Myocyte (in vitro differentiated cells): Measurements from ENCODE around the gene SEMA6D. TPM values are rescaled to one million over a fixed set of nuclear protein-coding genes. Genes with fewer than 3 reads are reported as not detected.

ENCODE experiments used
- DNase-seq: peaks from one replicate; pipeline ENCODE4 v3.0.0-alpha.2; 2012; ENCODE audit warnings: low read depth
- polyA plus RNA-seq: library from polyadenylated mRNA; unstranded; fragments of >200 nt; gene quantifications from one replicate; pipeline ENCODE4 v1.2.1, GENCODE V29; 2012; ENCODE audit warnings: missing spikeins
- total RNA-seq: library from RNA; depleted of rRNA; stranded (reverse); fragments of >200 nt; gene quantifications from 2 replicates; pipeline ENCODE4 v1.2.3, GENCODE V29; 2014

SEMA6D gene, protein sequence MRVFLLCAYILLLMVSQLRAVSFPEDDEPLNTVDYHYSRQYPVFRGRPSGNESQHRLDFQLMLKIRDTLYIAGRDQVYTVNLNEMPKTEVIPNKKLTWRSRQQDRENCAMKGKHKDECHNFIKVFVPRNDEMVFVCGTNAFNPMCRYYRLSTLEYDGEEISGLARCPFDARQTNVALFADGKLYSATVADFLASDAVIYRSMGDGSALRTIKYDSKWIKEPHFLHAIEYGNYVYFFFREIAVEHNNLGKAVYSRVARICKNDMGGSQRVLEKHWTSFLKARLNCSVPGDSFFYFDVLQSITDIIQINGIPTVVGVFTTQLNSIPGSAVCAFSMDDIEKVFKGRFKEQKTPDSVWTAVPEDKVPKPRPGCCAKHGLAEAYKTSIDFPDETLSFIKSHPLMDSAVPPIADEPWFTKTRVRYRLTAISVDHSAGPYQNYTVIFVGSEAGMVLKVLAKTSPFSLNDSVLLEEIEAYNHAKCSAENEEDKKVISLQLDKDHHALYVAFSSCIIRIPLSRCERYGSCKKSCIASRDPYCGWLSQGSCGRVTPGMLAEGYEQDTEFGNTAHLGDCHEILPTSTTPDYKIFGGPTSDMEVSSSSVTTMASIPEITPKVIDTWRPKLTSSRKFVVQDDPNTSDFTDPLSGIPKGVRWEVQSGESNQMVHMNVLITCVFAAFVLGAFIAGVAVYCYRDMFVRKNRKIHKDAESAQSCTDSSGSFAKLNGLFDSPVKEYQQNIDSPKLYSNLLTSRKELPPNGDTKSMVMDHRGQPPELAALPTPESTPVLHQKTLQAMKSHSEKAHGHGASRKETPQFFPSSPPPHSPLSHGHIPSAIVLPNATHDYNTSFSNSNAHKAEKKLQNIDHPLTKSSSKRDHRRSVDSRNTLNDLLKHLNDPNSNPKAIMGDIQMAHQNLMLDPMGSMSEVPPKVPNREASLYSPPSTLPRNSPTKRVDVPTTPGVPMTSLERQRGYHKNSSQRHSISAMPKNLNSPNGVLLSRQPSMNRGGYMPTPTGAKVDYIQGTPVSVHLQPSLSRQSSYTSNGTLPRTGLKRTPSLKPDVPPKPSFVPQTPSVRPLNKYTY
- total RNA-seq = 0.47 and 1.2 TPM in 2 replicates
- polyA plus RNA-seq = 0.11 TPM

DNA sequence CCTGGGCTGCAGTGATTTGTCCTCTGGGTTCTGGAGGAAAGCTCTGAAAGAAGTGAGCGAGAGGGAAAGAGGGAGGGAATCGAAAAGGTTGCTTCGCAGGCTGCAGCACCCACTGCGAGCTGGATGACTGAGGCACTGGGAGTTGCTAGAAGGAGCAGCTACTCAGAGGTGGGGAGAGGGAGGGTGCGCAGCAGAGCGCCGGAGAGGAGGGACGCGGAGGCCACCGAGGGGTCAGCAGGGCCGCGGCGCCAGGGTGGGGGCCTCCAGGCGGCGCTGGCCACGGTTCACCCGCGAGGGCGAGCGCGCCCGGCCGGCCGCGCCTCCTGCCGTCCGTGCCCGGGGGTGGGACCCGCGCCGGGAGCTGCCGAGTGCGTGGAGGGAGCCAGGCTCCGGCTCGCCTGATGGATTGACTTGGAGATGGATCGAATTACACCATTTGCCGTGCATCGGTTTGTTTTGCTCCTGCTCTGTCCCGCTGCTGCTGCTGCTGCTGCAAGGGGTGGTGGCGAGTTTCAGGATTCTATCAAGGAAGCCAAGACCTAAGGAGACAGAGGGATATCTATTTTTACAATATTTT lies at the start of gene SEMA6D:
Gene SEMA6D (plus strand): TSS at position 470 of the 577 bp plus-strand sequence. CDS start 42,294 bp downstream, outside the sequence.
- peak; percentile 81 for DNase-seq

DNA sequence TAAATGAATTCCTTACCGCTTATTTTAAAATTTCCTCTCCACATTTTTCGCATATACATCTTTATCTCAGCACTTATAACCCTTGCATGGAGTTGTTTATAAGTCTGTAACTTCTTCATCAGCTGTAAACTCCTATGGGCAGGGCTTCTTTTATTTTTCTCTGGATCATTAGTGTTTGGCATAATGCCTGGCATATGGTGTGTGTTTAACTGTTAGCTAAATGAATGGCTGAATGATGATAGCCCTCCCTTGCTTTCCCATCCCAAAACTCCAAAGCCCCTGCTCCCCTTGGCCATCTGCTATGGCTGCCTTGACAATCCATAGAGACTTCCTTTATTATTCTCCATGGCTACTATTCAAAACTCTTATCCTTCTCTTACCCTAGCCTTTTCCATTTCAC lies 48.1 kb upstream of the SEMA6D start:
- no peak for DNase-seq

DNA sequence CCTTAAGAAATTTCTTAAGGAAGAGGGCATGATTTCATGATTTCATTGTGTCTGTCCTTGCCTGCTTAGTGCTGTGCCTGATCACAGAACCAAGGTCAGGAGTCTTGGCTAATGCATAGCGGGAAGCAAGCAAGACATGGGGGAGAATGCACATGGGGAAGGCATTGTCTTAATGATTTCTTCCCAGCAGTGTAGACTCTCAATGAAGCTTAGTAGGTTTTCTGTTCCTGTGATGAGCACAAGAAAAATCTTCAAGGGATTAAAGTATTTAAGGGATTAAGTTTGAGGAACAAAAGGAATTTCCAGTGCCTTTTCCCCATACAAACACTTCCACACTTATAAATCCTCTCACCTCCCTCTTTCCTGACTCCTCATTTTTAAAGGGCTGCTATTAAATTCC lies 46.9 kb upstream of the SEMA6D start:
- no peak for DNase-seq

DNA sequence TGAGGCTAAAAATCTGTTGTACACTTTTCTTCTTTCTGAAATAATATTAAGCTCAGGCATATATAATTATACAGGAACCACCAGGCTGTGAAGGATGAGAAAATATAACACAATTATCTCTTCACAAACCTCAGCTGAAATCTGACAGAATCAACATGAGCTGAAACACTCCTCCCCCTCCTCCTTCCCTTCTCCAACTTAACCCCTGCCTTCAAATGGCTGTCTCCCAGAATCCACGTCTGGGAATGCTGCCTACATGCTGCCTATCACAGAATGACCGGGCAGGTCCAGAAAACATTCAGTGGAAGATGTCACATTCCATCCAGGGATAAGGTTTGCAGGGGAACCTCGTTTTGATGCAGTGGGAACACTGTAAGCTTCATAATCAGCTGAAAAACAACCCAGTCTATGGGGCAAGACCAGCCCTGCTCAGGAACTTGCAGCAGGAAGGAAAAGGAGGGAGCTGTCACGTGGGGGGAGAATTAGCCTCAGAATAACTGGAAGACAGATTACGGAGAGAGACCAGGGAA lies 44.0 kb upstream of the SEMA6D start:
- no peak for DNase-seq

DNA sequence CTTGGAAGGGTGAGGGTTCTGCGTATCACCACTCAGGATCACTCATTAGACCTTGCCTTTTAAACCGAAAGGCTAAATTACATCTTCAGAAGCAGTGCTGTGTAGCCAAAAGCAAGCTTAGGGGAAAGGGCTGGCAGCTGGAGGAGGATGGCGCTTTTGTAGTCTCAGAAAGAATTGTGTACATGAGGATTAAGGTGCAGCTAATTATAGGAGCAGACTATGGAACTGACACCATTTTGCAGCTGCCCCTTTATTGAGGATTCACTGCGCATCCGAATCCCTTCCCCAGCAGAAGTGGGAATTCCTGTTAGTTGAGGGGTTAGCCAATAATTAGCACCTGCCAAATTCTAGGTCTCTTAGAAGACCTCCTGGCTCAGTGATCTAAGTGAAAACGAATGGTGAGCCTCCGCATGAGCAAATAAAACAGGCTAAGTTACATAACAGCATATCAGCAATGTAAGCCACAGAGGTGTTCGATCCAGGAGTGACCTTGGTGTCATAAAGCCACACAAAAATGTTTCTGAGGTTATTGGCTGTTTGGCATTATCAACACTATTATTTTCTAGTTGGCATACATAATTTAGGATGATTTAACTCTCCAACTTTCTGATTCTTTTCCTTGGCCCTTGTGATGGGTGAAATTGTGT lies 42.6 kb upstream of the SEMA6D start:
- no peak for DNase-seq

DNA sequence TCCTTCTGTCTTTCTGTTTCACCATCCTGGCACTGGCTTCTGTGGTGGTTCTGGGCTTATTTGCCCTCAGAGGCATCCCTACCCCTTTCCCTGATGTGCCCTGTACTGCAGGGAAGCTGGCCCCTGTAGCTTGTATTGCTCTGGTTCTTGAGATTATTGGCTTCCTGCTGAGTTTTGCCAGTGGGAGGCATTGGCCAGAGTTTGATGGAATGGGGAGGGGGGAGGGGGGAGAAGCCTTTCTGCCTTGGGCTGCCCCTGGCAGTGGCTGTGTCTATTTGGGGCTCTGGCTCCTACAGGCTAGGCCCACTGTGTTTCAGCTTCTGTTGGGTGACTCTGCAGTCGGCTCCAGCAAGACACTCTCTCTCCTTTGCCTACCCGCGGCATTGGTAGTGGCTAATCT lies 41.6 kb upstream of the SEMA6D start:
- no peak for DNase-seq

DNA sequence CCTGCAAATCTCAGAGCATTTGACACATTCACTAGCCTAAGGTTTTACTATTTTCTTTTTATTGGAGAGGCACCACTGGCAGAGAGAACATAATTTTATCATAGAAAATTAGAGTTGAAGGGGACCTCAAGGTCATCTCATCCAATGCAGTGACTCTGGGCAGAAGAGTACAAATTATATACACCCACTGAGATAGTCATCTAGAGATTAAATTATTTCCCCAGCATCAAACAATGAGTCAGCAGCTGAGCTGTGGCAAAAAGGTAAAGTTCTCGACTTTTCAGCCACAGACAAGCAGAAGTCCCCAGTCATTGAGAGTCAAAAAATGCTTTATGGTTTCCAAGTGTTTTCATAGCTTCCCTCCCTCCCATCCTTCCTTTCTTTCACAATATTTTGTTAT lies 39.3 kb upstream of the SEMA6D start:
- no peak for DNase-seq

DNA sequence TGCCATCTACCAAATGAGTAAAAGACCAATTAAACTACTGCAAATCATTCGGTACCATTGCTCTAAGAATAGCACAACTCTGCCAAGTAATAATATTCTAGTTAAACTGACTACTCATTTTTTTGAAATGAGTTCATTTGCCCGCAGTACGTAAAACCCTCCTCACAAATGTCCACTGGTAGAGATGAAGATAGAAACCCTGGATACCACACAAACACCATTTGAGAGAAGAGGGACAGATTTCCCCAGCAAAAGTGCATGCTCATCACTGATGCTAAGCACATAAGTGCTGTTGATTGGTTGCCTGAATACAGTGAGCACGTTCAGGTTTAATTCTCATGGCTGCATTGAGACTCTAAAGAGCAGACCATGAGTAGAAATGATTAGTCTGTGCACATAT lies 34.6 kb upstream of the SEMA6D start:
- no peak for DNase-seq

DNA sequence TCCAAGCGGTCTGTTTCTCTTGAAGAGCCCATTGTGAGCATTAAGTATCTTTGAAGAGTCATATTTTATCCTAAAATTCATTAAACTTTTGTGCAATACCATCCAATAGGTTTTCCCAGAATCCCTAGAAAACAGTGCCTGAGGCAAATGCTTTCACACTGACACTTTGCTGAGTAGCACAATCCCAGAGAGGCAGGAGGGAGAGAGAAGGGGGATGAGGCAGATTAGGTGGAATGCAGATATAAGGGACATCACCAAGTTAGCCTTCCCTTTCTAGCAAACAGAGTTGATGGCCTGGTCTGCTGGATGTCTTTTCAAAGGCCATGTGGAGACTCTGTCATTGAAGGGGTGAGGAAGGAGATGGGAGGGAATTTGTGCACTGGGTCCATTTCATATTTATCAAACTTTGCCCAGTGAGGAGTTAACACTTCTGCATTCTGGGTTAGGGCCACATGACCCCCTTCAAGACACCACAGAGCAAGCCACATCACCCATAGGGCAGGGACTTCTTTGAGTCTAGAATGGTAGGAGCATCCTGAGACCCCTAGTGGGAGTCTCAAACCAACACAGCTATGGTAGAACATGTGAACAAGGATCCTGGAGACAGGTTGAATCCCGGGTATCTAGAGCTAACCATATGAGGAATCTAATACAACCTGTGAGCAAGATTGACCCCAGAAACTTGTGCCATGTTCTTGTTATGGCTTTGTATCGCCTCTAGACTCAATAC lies 32.0 kb upstream of the SEMA6D start:
- DNase-seq = no peak

DNA sequence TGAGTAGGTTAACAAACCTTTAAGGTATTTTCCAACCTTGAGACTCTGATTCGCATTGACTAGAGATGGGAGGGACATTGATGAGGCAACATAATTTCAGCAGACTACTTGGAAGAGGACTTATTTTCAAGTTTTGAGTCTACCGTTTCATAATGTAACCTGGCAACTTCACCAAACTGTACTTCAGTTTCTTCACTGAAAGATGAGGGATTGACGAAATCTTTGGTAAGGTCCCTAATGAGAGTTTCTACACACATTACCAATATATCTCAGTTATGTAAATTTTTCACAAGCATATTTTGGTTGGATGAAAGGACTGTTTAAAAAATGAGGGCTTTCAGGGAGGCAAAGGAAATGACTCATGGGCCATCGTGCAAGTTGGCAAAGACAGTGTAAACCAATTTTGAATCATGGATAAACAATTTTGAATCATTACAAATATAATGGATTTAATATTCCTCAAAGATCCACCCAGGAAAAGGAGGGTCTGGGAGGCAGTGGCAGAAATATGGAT lies 28.7 kb upstream of the SEMA6D start:
- DNase-seq = no peak

DNA sequence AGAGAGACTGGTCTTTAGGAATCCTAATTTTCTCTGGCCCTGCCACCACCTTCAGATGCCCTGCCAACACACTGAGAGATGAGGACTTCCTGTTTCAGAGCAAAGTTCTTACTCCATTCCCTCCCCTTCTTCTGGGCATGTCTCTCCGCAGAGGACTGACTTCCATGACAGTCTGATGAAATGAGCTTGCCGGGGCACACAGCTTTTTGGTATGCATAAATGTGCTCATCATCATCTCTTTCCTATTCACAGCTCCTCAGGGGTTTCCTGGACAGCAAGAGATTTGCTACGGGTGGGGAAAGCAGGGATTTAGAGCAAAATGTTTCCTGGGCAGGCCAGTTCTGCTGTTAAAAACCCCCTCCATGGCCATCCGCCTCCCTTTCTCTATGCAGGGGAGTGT lies 27.6 kb upstream of the SEMA6D start:
- no peak for DNase-seq

DNA sequence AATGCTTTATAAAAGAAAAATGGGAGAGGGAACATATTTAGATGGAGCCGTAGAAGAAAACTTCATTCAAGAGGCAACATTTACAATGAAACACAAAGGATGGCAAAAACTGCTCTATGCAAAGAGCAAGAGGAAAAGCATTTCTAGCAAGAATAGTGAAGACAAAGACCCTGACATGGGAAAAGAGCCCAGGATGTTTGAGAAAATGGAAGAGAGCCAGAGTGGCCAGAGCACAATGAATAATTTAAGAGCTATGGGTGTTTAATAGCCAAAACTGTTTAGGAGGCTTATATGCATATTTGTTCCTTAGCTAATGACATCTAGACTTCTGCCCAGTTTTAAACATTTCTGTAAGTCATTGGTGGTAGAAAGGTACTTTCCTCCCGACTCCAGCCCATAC lies 25.4 kb upstream of the SEMA6D start:
- no peak for DNase-seq

DNA sequence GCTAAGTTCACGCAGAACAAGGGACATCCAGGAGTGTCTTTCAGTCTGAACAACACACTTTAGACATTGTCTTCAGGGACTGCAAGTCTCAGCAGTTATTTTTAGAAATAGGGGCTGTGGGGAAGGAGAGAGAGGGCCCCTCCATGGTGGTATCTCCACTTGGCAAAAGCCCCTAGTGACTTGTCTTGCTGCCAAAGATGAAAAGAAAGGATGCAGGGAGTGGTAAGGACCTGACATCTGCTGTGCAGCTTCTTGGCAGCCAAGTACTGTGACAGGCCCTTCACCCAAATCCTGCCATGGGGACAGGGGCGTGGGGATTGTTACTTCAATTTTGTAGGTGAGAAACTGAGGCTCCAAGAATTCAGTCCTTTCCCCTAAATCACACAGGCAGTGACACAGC lies 21.0 kb upstream of the SEMA6D start:
- no peak for DNase-seq

DNA sequence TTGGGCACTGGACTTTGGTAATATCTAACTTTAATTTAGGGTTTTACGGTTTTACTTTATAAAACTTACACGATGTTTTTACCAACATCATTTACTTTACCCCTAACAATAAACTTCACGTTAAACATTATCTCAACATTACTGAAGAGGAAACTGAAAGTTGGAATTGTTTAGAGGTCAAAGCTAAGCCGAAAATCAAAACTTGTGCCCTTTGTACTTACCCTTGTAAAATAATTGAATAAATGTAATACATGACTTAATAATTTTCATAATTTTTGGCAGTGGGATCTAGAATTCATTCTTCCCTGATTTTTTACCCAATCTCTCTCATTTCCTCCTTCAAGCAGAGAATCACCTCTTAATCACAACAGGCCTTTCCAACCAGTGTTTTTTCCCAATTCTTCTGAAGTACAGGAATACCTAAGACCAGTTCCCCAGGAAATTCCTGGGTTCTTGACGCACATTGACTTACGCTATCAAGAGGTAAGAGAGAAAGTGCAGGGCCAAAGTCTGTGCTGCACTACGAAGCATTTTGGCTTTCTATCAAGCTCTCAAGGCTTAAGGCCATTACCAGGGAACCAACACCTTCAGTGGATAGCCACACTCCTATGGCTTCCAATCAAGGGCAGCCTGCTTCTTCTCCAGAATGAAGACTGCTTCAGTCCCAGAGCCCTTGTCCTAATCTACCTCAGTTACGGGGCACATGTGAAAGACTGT lies 11.9 kb upstream of the SEMA6D start:
- DNase-seq = no peak

DNA sequence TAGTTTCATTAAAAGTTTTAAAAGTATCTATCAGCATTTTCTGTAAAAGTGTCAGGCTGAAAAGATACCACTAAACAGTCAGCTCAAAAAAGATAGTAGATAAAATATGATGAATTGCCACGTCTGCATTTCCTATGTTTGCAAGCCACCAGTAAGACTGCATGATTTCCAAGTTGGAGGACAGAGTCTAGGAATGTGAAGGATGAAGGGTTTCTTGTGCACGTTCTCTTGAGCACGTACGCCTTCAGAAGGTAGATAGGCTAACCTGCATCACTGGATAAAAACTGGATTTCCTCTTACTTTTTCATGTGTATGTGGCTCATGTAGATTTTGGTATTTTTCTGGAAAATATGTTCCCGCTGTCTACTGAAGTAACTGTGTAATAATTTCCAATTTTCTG lies 9.9 kb upstream of the SEMA6D start:
- DNase-seq = no peak

DNA sequence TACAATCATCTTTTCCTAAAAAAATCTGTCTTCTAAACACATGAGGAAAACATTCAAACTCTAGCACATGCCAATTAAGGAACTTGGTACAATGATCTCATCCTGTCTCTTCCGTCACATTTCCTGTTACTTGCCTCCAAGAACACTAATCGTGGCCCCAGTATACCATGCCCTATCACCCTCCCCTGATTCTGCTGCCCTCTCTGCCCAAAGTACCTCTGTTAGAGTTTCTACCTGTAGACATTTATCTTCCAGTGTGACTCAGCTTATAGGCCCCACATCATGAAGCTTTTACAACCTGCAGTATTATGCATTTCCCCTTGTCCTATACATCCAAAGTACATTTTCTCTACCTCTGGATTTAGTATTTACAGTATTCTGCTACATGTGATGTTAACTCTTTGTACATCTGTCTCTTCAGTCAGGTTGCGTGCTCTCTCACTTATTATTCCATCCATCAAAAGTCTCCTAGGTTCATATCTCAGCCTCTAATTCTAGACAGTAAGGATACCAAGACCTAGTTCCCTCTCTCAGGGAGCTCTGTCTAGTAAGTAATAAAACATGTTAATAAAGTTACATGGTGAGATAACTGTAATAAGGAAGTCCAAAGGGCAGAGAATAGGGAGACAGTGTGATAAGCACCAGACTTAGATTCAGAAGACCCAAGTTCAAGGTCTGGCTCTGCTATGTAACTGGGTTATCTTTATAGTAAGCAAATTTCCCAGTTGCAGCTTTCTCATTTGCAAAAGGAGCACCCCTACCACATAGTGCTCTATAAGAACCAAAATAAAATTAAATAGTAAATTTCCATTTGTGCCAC lies 8.9 kb upstream of the SEMA6D start:
- no peak for DNase-seq

DNA sequence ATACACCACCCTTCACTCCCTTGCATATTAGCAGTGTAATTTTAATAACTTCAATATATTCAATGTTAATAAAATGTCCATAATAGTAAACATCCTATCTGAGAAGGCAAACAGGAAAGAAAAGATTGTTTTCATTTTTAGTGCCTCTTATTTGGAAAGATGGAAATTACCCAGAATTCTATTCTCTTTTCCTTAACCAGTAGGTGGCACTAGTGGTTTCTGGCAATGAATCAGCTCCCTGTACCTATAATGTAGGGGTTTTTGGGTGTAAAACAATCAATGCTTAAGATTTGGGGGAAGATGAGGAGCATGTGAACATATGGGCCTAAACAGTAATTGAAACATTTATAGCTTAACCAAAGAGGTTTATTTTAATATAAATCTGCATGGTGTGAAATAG lies 5.7 kb upstream of the SEMA6D start:
- peak; percentile 17 for DNase-seq

DNA sequence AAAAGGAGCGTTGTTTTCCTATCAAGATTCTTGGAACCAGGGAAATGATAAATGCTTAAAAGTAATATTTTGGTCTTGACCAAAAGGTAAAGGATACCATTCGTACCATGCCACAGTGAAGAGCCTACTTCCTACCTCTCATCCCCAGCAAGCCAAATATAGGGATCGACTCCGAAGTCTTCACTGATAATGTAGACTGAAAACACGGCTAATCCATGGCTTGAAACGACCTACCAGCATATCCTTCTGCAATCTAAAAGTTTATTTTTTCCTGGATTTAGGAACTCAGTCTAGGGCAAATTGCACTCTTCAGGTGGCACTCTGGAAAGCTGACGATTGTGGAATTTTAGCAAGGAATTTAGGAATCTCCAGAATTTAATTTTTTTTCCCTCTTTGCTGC lies 1.9 kb upstream of the SEMA6D start:
- DNase-seq = no peak
